ENCODE data around the gene MIXL1. TPM values are rescaled to one million over a fixed set of nuclear protein-coding genes. Genes with fewer than 3 reads are reported as not detected.
"Not testable (repeated sequence)": the region's sequence is repeated elsewhere in the genome, so short reads cannot be mapped to it uniquely, and the experiment has no call there.

MIXL1 gene
- total RNA-seq, 1 experiment from 2014 or later: 4.7 TPM

GRCh38 chr1:226250511-226250910 is 27.0 kb downstream of the MIXL1 start:
- Histone ChIP-seq H3K4me1 (ENCODE audit: insufficient read depth, low read length) (no peaks in the 10 kb centered on the region), H2BK20ac (ENCODE audit: low read depth, low read length, poor library complexity, severe bottlenecking) (no peak overlapping the region), H3K27ac (ENCODE audit: insufficient read length, low read depth, low read length) (no peak overlapping the region), H3K79me2 (ENCODE audit: insufficient read depth, low read length) (no peaks in the 10 kb centered on the region), H3K4me2 (ENCODE audit: insufficient read depth, insufficient read length, low read length) (no peak overlapping the region), H3K79me1 (ENCODE audit: insufficient read depth, low read depth, low read length, poor library complexity, severe bottlenecking) (no peaks in the 10 kb centered on the region), H2BK120ac (ENCODE audit: low read depth, low read length, poor library complexity, severe bottlenecking) (no peak overlapping the region), H3K9ac (ENCODE audit: extremely low read depth, insufficient read length, low read length) (no peak overlapping the region), H3T11ph (ENCODE audit: low read length) (no peak overlapping the region), H2BK12ac (ENCODE audit: insufficient read length, low read depth, low read length) (no peak overlapping the region), H3K56ac (ENCODE audit: insufficient read length, low read depth, low read length) (no peak overlapping the region), H4K8ac (replicated peaks; ENCODE audit: insufficient read length, low read depth, low read length) (no peak overlapping the region), H3K4ac (ENCODE audit: low read depth, low read length) (no peak overlapping the region), H3K14ac (ENCODE audit: insufficient read depth, low read length) (no peak overlapping the region), H2BK5ac (ENCODE audit: insufficient read length, low read length) (no peak overlapping the region), H4K20me1 (ENCODE audit: control insufficient read depth, insufficient read depth, insufficient read length) (no peaks in the 10 kb centered on the region), H4K91ac (ENCODE audit: insufficient read length, low read depth, low read length) (no peak overlapping the region), H3K9me3 (ENCODE audit: control insufficient read depth, low read depth, low read length) (no peaks in the 10 kb centered on the region), H4K5ac (ENCODE audit: insufficient read length, low read depth, low read length) (no peak overlapping the region), H3K23me2 (ENCODE audit: insufficient read length, low read depth, low read length, poor library complexity, severe bottlenecking) (no peaks in the 10 kb centered on the region), H3K18ac (ENCODE audit: insufficient read length, low read depth, low read length) (no peak overlapping the region), H2AK5ac (ENCODE audit: insufficient read length, low read length) (no peak overlapping the region), H3K23ac (ENCODE audit: insufficient read length, low read depth, low read length) (no peak overlapping the region), H3K27me3 (ENCODE audit: insufficient read depth, low read length) (no peaks in the 10 kb centered on the region), H2AFZ (ENCODE audit: low read length) (no peak overlapping the region), H2BK15ac (ENCODE audit: low read depth, low read length) (no peak overlapping the region)
- Mint-ChIP-seq H3K9me3 (no peaks in the 10 kb centered on the region), H3K27ac (no peak overlapping the region), H3K4me1 (no peaks in the 10 kb centered on the region), H3K27me3 (ENCODE audit: low read depth) (no peaks in the 10 kb centered on the region), H3K36me3 (ENCODE audit: insufficient read depth in 1 of 3, low read depth in 3 of 3) (peaks cover 0 to 32% (median 30%) of the 10 kb centered on the region in 3 experiments; a peak in 6 of 7 replicates), H3K4me3 (no peak overlapping the region)
- no peak for DNase-seq
- WGBS (ENCODE audit: extremely low coverage, insufficient read length, low lambda C conversion rate): no CpG with 5 or more reads among the region's 1 CpG
- TF ChIP-seq CTCF (conservative IDR thresholded peaks at IDR 0.05): no peak

- H3K4me1 Mint-ChIP-seq; H2AFZ ChIP-seq (ENCODE audit: low read length); H3K4me2 ChIP-seq (ENCODE audit: insufficient read depth, insufficient read length, low read length); DNase-seq; H4K91ac ChIP-seq (ENCODE audit: insufficient read length, low read depth, low read length); H3K27ac Mint-ChIP-seq; H3K23me2 ChIP-seq (ENCODE audit: insufficient read length, low read depth, low read length, poor library complexity, severe bottlenecking); H3K4me3 Mint-ChIP-seq; H3K4ac ChIP-seq (ENCODE audit: low read depth, low read length); H3K23ac ChIP-seq (ENCODE audit: insufficient read length, low read depth, low read length); H4K8ac ChIP-seq (replicated peaks; ENCODE audit: insufficient read length, low read depth, low read length); H3K9me3 Mint-ChIP-seq; H3K4me1 ChIP-seq (ENCODE audit: insufficient read depth, low read length); H2BK5ac ChIP-seq (ENCODE audit: insufficient read length, low read length); H3K14ac ChIP-seq (ENCODE audit: insufficient read depth, low read length); H2BK12ac ChIP-seq (ENCODE audit: insufficient read length, low read depth, low read length); H2BK15ac ChIP-seq (ENCODE audit: low read depth, low read length); H3K79me1 ChIP-seq (ENCODE audit: insufficient read depth, low read depth, low read length, poor library complexity, severe bottlenecking); H3K27me3 Mint-ChIP-seq (ENCODE audit: low read depth); H3K27me3 ChIP-seq (ENCODE audit: insufficient read depth, low read length); H4K20me1 ChIP-seq (ENCODE audit: control insufficient read depth, insufficient read depth, insufficient read length); H2BK20ac ChIP-seq (ENCODE audit: low read depth, low read length, poor library complexity, severe bottlenecking); H3K18ac ChIP-seq (ENCODE audit: insufficient read length, low read depth, low read length); H2AK5ac ChIP-seq (ENCODE audit: insufficient read length, low read length); H3K27ac ChIP-seq (ENCODE audit: insufficient read length, low read depth, low read length); H3T11ph ChIP-seq (ENCODE audit: low read length); H3K9ac ChIP-seq (ENCODE audit: extremely low read depth, insufficient read length, low read length); H2BK120ac ChIP-seq (ENCODE audit: low read depth, low read length, poor library complexity, severe bottlenecking); H3K9me3 ChIP-seq (ENCODE audit: control insufficient read depth, low read depth, low read length); H3K79me2 ChIP-seq (ENCODE audit: insufficient read depth, low read length); H3K56ac ChIP-seq (ENCODE audit: insufficient read length, low read depth, low read length); H4K5ac ChIP-seq (ENCODE audit: insufficient read length, low read depth, low read length): not testable (repeated sequence)
- peaks cover 0 to 22% (median 22%) of the 10 kb centered on the region in 3 experiments; a peak in 6 of 7 replicates for H3K36me3 Mint-ChIP-seq (ENCODE audit: insufficient read depth in 1 of 3, low read depth in 3 of 3)
- WGBS (ENCODE audit: extremely low coverage, insufficient read length, low lambda C conversion rate): no CpG with 5 or more reads among the region's 7 CpGs
Measured at GRCh38 chr1:226252841-226253240, 29.4 kb downstream of the MIXL1 start.
